Smooth muscle cell (in vitro differentiated cells): Measurements from ENCODE around the gene TRPV4. TPM values are rescaled to one million over a fixed set of nuclear protein-coding genes. Genes with fewer than 3 reads are reported as not detected.
A peak's percentile ranks its signal among the peaks of the same experiment; 100 is the strongest.

Experiments used
- DNase-seq: peaks from one replicate; lab custom pipeline; 2025; ENCODE audit not compliant: unreplicated experiment; lab: John Stamatoyannopoulos, UW
- H2AFZ ChIP-seq: fragments of 200-600 bp; sonication (generic); 2 replicates; pipeline ENCODE4 v1.6.0; 2016; ENCODE audit warnings: antibody characterized with exemption, low read depth, mild to moderate bottlenecking
- H3F3A ChIP-seq: fragments of 200-600 bp; sonication (generic); 2 replicates; pipeline ENCODE4 v1.6.0; 2017; ENCODE audit warnings: antibody characterized with exemption, low read depth
- H3K27ac ChIP-seq: fragments of 200-600 bp; sonication (generic); 2 replicates; pipeline ENCODE4 v1.5.1; 2016; ENCODE audit warnings: low read depth, mild to moderate bottlenecking
- H3K27me3 ChIP-seq: fragments of 200-600 bp; sonication (generic); 2 replicates; pipeline ENCODE4 v1.6.1; 2016; ENCODE audit warnings: low read depth, mild to moderate bottlenecking
- H3K36me3 ChIP-seq: fragments of 200-600 bp; sonication (generic); 2 replicates; pipeline ENCODE4 v1.5.1; 2016; ENCODE audit warnings: low read depth
- H3K4me1 ChIP-seq: fragments of 200-600 bp; sonication (generic); 2 replicates; pipeline ENCODE4 v1.5.1; 2016; ENCODE audit warnings: low read depth
- H3K4me2 ChIP-seq: fragments of 200-600 bp; sonication (generic); 2 replicates; pipeline ENCODE4 v1.6.0; 2016; ENCODE audit warnings: mild to moderate bottlenecking
- H3K4me3 ChIP-seq: fragments of 200-600 bp; sonication (generic); 2 replicates; pipeline ENCODE4 v1.5.1; 2016; ENCODE audit warnings: mild to moderate bottlenecking
- H3K79me2 ChIP-seq: fragments of 200-600 bp; sonication (generic); 2 replicates; pipeline ENCODE4 v1.6.0; 2016; ENCODE audit warnings: low read depth, mild to moderate bottlenecking
- H3K9ac ChIP-seq: fragments of 200-600 bp; sonication (generic); 2 replicates; pipeline ENCODE4 v1.6.0; 2016; ENCODE audit warnings: low read depth
- H3K9me3 ChIP-seq: fragments of 200-600 bp; sonication (generic); replicated peaks from 2 replicates; pipeline ENCODE4 v1.5.1; 2016; ENCODE audit warnings: low read depth
- H4K20me1 ChIP-seq: fragments of 200-600 bp; sonication (generic); 2 replicates; pipeline ENCODE4 v1.6.0; 2016; ENCODE audit warnings: low read depth
- CTCF ChIP-seq: fragments of 200-600 bp; sonication (generic); IDR thresholded peaks from 2 replicates; pipeline ENCODE4 v1.5.1; 2017; ENCODE audit warnings: borderline replicate concordance, mild to moderate bottlenecking, antibody characterized with exemption; ENCODE audit not compliant: insufficient read depth, poor library complexity, severe bottlenecking
- WGBS: methylation state at CpG from one replicate; pipeline ENCODE4 v1.1.7; 2016; ENCODE audit warnings: low lambda C conversion rate; 5-methylcytosine and 5-hydroxymethylcytosine counted together
- polyA plus RNA-seq: library from polyadenylated mRNA; unstranded; fragments of >200 nt; fragmentation: Nextera tagmentation; extraction: Ambion mirVana; gene quantifications from 2 replicates; pipeline ENCODE4 v1.2.1, GENCODE V29; 2016
- total RNA-seq: library from RNA; depleted of rRNA; stranded (reverse); fragments of >200 nt; gene quantifications from 2 replicates; pipeline ENCODE4 v1.2.3, GENCODE V29; 2014

Gene TRPV4
- total and polyA plus RNA-seq, 2 experiments from 2014 or later = 1.5 to 1.9 TPM

- peak; percentile 97 for TF ChIP-seq CTCF
- Histone ChIP-seq H3K9ac (no peak overlapping the region), H3K27me3 (no peaks in the 10 kb centered on the region), H3K79me2 (no peaks in the 10 kb centered on the region), H2AFZ (peak overlapping the region; percentile 15), H4K20me1 (no peaks in the 10 kb centered on the region), H3F3A (no peaks in the 10 kb centered on the region), H3K4me3 (peak overlapping the region; percentile 33), H3K9me3 (no peaks in the 10 kb centered on the region), H3K4me1 (no peaks in the 10 kb centered on the region), H3K36me3 (no peaks in the 10 kb centered on the region), H3K27ac (no peak overlapping the region), H3K4me2 (peak overlapping the region; percentile 78)
- 16% methylated on average over 27 of the region's 30 CpGs for WGBS
- peak; percentile 65 for DNase-seq
These were observed 12.0 kb upstream of the TRPV4 start for GRCh38 chr12:109844983-109845823.

GRCh38 chr12:109844091-109844490, 10.9 kb upstream of the TRPV4 start:
- Histone ChIP-seq H3K36me3 (no peaks in the 10 kb centered on the region), H3F3A (no peaks in the 10 kb centered on the region), H3K27me3 (no peaks in the 10 kb centered on the region), H3K9me3 (no peaks in the 10 kb centered on the region), H3K9ac (no peak overlapping the region), H3K27ac (no peak overlapping the region), H3K79me2 (no peaks in the 10 kb centered on the region), H3K4me2 (no peak overlapping the region), H3K4me3 (no peak overlapping the region), H3K4me1 (no peaks in the 10 kb centered on the region), H2AFZ (no peak overlapping the region), H4K20me1 (no peaks in the 10 kb centered on the region)
- no peak for DNase-seq
- 86% methylated on average over 5 of the region's 5 CpGs for WGBS
- no peak for TF ChIP-seq CTCF

GRCh38 chr12:109842021-109842420, 8.8 kb upstream of the TRPV4 start:
- Histone ChIP-seq H3F3A (no peaks in the 10 kb centered on the region), H3K4me2 (no peak overlapping the region), H3K4me1 (no peaks in the 10 kb centered on the region), H3K36me3 (no peaks in the 10 kb centered on the region), H3K27ac (no peak overlapping the region), H2AFZ (no peak overlapping the region), H3K79me2 (no peaks in the 10 kb centered on the region), H3K4me3 (no peak overlapping the region), H3K9ac (no peak overlapping the region), H4K20me1 (no peaks in the 10 kb centered on the region), H3K9me3 (no peaks in the 10 kb centered on the region), H3K27me3 (no peaks in the 10 kb centered on the region)
- TF ChIP-seq CTCF = no peak
- WGBS = 87% methylated on average over 5 of the region's 5 CpGs
- no peak for DNase-seq

GRCh38 chr12:109841356-109841755, 8.2 kb upstream of the TRPV4 start:
- Histone ChIP-seq H3K9ac (no peak overlapping the region), H3K9me3 (no peaks in the 10 kb centered on the region), H3K79me2 (no peaks in the 10 kb centered on the region), H3K36me3 (no peaks in the 10 kb centered on the region), H2AFZ (no peak overlapping the region), H3F3A (no peaks in the 10 kb centered on the region), H3K4me1 (no peaks in the 10 kb centered on the region), H3K4me3 (no peak overlapping the region), H3K27me3 (no peaks in the 10 kb centered on the region), H3K4me2 (no peak overlapping the region), H4K20me1 (no peaks in the 10 kb centered on the region), H3K27ac (no peak overlapping the region)
- 85% methylated on average over 9 of the region's 9 CpGs for WGBS
- DNase-seq = no peak
- no peak for TF ChIP-seq CTCF
